HepG2 (cell line): ENCODE measurements around the gene SLC25A47. TPM values are rescaled to one million over a fixed set of nuclear protein-coding genes. Genes with fewer than 3 reads are reported as not detected.

Source experiments
- BATF2 ChIP-seq: sonication (generic); formaldehyde crosslinking; IDR thresholded peaks from 2 replicates; pipeline ENCODE4 v1.8.0; 2022; ENCODE audit warnings: mild to moderate bottlenecking, missing genetic modification reagents, moderate library complexity
- DMAP1 ChIP-seq: IDR thresholded peaks from 2 replicates; pipeline ENCODE4 v1.6.1; 2016
- DNMT1 ChIP-seq: sonication (generic); formaldehyde crosslinking; IDR thresholded peaks from 2 replicates; pipeline ENCODE4 v1.5.1; 2020; ENCODE audit warnings: mild to moderate bottlenecking, missing genetic modification reagents
- ETV5 ChIP-seq: IDR thresholded peaks from 2 replicates; pipeline ENCODE4 v1.6.1; 2018; ENCODE audit warnings: missing biosample characterization, missing genetic modification reagents, inconsistent platforms, borderline replicate concordance
- GATAD1 ChIP-seq: IDR thresholded peaks from 2 replicates; pipeline ENCODE4 v1.6.1; 2016; ENCODE audit warnings: missing genetic modification reagents, missing compliant biosample characterization
- RFX3 ChIP-seq: IDR thresholded peaks from 2 replicates; pipeline ENCODE4 v1.6.1; 2016; ENCODE audit warnings: missing biosample characterization, missing genetic modification reagents
- ZNF17 ChIP-seq: sonication (generic); formaldehyde crosslinking; IDR thresholded peaks from 2 replicates; pipeline ENCODE4 v1.5.0; 2020; ENCODE audit warnings: mild to moderate bottlenecking, missing genetic modification reagents
- ZNF432 ChIP-seq: sonication (generic); formaldehyde crosslinking; IDR thresholded peaks from 2 replicates; pipeline ENCODE4 v1.5.0; 2020; ENCODE audit warnings: missing genetic modification reagents, mild to moderate bottlenecking, borderline replicate concordance
- ZNF501 ChIP-seq: sonication (generic); formaldehyde crosslinking; IDR thresholded peaks from 2 replicates; pipeline ENCODE4 v1.5.1; 2020; ENCODE audit warnings: mild to moderate bottlenecking, moderate library complexity, missing genetic modification reagents
- ZNF530 ChIP-seq: sonication (generic); formaldehyde crosslinking; IDR thresholded peaks from 2 replicates; pipeline ENCODE4 v1.5.0; 2020; ENCODE audit warnings: low read depth, mild to moderate bottlenecking, missing genetic modification reagents
- polyA plus RNA-seq, 8 experiments: library from polyadenylated mRNA; depleted of rRNA in 3 of 8; stranded (reverse) in 7 of 8; unstranded in 1 of 8; fragments of >200 nt; fragmentation: Illumina TruSeq in 4 of 8; extraction: Trizol in 4 of 8; gene quantifications; 2 replicates each; pipeline versions ENCODE4 v1.2.1 to v1.2.3, GENCODE V29; 2011 to 2016; ENCODE audit warnings: low read depth in 4 of 8, missing spikeins in 1 of 8, mixed read lengths in 1 of 8; ENCODE audit not compliant: insufficient read depth in 1 of 8
- total RNA-seq, 5 experiments: library from RNA; depleted of rRNA; stranded (reverse); fragments of >200 nt; fragmentation: Illumina TruSeq; extraction: Trizol; gene quantifications; 2 replicates each; pipeline ENCODE4 v1.2.3, GENCODE V29; 2016; ENCODE audit warnings: low read depth in 1 of 5
- TF ChIP-seq, protein P1 (sequence below): sonication (generic); formaldehyde crosslinking; IDR thresholded peaks from 2 replicates; pipeline ENCODE4 v1.4.0; 2020; ENCODE audit warnings: missing genetic modification reagents, borderline replicate concordance
- TF ChIP-seq, protein P2 (sequence below): sonication (generic); formaldehyde crosslinking; IDR thresholded peaks from 2 replicates; pipeline ENCODE4 v1.4.0; 2020; ENCODE audit warnings: mild to moderate bottlenecking, missing genetic modification reagents
- TF ChIP-seq, protein P3 (sequence below): sonication (generic); formaldehyde crosslinking; IDR thresholded peaks from 2 replicates; pipeline ENCODE4 v1.4.0; 2020; ENCODE audit warnings: missing genetic modification reagents
- TF ChIP-seq, protein P4 (sequence below): sonication (generic); formaldehyde crosslinking; IDR thresholded peaks from 2 replicates; pipeline ENCODE4 v1.8.1; 2023; ENCODE audit warnings: missing genetic modification reagents, inconsistent platforms, borderline replicate concordance
- TF ChIP-seq, protein P5 (sequence below): sonication (generic); formaldehyde crosslinking; IDR thresholded peaks from 2 replicates; pipeline ENCODE4 v1.9.0; 2022; ENCODE audit warnings: missing genetic modification reagents, mild to moderate bottlenecking, borderline replicate concordance
- TF ChIP-seq, protein P6 (sequence below), 2 experiments: IDR thresholded peaks; 2 replicates each; pipeline ENCODE4 v1.6.1; 2011 to 2012; ENCODE audit warnings: low read length in 2 of 2, borderline replicate concordance in 1 of 2, low read depth in 1 of 2, mild to moderate bottlenecking in 1 of 2, moderate library complexity in 1 of 2

Gene SLC25A47
- total and polyA plus RNA-seq, 2 of the 13 experiments (the other 11 are each of a cell fraction or from before 2014, with no cell fraction given) = 1.0 to 1.7 TPM

- TF ChIP-seq, protein P1, sequence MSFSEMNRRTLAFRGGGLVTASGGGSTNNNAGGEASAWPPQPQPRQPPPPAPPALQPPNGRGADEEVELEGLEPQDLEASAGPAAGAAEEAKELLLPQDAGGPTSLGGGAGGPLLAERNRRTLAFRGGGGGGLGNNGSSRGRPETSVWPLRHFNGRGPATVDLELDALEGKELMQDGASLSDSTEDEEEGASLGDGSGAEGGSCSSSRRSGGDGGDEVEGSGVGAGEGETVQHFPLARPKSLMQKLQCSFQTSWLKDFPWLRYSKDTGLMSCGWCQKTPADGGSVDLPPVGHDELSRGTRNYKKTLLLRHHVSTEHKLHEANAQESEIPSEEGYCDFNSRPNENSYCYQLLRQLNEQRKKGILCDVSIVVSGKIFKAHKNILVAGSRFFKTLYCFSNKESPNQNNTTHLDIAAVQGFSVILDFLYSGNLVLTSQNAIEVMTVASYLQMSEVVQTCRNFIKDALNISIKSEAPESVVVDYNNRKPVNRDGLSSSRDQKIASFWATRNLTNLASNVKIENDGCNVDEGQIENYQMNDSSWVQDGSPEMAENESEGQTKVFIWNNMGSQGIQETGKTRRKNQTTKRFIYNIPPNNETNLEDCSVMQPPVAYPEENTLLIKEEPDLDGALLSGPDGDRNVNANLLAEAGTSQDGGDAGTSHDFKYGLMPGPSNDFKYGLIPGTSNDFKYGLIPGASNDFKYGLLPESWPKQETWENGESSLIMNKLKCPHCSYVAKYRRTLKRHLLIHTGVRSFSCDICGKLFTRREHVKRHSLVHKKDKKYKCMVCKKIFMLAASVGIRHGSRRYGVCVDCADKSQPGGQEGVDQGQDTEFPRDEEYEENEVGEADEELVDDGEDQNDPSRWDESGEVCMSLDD (CRISPR knock-in tag) = no peak
- TF ChIP-seq, protein P2, sequence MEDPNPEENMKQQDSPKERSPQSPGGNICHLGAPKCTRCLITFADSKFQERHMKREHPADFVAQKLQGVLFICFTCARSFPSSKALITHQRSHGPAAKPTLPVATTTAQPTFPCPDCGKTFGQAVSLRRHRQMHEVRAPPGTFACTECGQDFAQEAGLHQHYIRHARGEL = no peak
- TF ChIP-seq ZNF17 (CRISPR knock-in tag) (no peak), ETV5 (CRISPR knock-in tag) (no peak; the same call in 1 of the 2 replicates), RFX3 (no peak), ZNF501 (CRISPR knock-in tag) (no peak), DMAP1 (CRISPR knock-in tag) (peak; percentile 72), ZNF432 (CRISPR knock-in tag) (no peak), BATF2 (no peak), GATAD1 (CRISPR knock-in tag) (0 out of 2 replicates have a peak, but pooled peaks have one; percentile 39), ZNF530 (CRISPR knock-in tag) (no peak), DNMT1 (CRISPR knock-in tag) (no peak)
- TF ChIP-seq, protein P3, sequence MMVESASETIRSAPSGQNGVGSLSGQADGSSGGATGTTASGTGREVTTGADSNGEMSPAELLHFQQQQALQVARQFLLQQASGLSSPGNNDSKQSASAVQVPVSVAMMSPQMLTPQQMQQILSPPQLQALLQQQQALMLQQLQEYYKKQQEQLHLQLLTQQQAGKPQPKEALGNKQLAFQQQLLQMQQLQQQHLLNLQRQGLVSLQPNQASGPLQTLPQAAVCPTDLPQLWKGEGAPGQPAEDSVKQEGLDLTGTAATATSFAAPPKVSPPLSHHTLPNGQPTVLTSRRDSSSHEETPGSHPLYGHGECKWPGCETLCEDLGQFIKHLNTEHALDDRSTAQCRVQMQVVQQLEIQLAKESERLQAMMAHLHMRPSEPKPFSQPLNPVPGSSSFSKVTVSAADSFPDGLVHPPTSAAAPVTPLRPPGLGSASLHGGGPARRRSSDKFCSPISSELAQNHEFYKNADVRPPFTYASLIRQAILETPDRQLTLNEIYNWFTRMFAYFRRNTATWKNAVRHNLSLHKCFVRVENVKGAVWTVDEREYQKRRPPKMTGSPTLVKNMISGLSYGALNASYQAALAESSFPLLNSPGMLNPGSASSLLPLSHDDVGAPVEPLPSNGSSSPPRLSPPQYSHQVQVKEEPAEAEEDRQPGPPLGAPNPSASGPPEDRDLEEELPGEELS (CRISPR knock-in tag) = peak; percentile 70
- TF ChIP-seq, protein P4, sequence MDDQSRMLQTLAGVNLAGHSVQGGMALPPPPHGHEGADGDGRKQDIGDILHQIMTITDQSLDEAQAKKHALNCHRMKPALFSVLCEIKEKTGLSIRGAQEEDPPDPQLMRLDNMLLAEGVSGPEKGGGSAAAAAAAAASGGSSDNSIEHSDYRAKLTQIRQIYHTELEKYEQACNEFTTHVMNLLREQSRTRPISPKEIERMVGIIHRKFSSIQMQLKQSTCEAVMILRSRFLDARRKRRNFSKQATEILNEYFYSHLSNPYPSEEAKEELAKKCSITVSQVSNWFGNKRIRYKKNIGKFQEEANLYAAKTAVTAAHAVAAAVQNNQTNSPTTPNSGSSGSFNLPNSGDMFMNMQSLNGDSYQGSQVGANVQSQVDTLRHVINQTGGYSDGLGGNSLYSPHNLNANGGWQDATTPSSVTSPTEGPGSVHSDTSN = no peak
- TF ChIP-seq, protein P5, sequence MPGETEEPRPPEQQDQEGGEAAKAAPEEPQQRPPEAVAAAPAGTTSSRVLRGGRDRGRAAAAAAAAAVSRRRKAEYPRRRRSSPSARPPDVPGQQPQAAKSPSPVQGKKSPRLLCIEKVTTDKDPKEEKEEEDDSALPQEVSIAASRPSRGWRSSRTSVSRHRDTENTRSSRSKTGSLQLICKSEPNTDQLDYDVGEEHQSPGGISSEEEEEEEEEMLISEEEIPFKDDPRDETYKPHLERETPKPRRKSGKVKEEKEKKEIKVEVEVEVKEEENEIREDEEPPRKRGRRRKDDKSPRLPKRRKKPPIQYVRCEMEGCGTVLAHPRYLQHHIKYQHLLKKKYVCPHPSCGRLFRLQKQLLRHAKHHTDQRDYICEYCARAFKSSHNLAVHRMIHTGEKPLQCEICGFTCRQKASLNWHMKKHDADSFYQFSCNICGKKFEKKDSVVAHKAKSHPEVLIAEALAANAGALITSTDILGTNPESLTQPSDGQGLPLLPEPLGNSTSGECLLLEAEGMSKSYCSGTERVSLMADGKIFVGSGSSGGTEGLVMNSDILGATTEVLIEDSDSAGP (CRISPR knock-in tag) = peak; percentile 67
- TF ChIP-seq, protein P6, sequence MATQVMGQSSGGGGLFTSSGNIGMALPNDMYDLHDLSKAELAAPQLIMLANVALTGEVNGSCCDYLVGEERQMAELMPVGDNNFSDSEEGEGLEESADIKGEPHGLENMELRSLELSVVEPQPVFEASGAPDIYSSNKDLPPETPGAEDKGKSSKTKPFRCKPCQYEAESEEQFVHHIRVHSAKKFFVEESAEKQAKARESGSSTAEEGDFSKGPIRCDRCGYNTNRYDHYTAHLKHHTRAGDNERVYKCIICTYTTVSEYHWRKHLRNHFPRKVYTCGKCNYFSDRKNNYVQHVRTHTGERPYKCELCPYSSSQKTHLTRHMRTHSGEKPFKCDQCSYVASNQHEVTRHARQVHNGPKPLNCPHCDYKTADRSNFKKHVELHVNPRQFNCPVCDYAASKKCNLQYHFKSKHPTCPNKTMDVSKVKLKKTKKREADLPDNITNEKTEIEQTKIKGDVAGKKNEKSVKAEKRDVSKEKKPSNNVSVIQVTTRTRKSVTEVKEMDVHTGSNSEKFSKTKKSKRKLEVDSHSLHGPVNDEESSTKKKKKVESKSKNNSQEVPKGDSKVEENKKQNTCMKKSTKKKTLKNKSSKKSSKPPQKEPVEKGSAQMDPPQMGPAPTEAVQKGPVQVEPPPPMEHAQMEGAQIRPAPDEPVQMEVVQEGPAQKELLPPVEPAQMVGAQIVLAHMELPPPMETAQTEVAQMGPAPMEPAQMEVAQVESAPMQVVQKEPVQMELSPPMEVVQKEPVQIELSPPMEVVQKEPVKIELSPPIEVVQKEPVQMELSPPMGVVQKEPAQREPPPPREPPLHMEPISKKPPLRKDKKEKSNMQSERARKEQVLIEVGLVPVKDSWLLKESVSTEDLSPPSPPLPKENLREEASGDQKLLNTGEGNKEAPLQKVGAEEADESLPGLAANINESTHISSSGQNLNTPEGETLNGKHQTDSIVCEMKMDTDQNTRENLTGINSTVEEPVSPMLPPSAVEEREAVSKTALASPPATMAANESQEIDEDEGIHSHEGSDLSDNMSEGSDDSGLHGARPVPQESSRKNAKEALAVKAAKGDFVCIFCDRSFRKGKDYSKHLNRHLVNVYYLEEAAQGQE (IDR thresholded peaks at IDR 0.05; ENCODE audit: borderline replicate concordance in 1 of 2, low read depth in 1 of 2, low read length in 2 of 2) = no peak
Observed at GRCh38 chr14:100290607-100291304, 32.4 kb upstream of the SLC25A47 start (continued).
